ENCODE results near the gene APCDD1L.

APCDD1L gene

GRCh38 chr20:58515233-58516212 is at the start of gene APCDD1L:
APCDD1L (minus strand) TSS chr20:58515399; CDS start chr20:58514707, 692 bp downstream.
- DNase-seq = no peak

GRCh38 chr20:58559368-58559729 is 44.1 kb upstream of the APCDD1L start:
- DNase-seq = no peak

- DNase-seq = no peak
These were observed 43.5 kb upstream of the APCDD1L start for GRCh38 chr20:58558486-58559367.

GRCh38 chr20:58557733-58558342 is 42.6 kb upstream of the APCDD1L start:
- no peak for DNase-seq

- no peak for DNase-seq
These were observed 41.8 kb upstream of the APCDD1L start for GRCh38 chr20:58556961-58557360.

GRCh38 chr20:58555078-58555765 is 40.0 kb upstream of the APCDD1L start:
- no peak for DNase-seq

- DNase-seq = no peak
These were observed 39.3 kb upstream of the APCDD1L start for GRCh38 chr20:58554541-58554940.

GRCh38 chr20:58553841-58554240 is 38.6 kb upstream of the APCDD1L start:
- DNase-seq = no peak

GRCh38 chr20:58553166-58553696 is 38.0 kb upstream of the APCDD1L start:
- no peak for DNase-seq

- DNase-seq = no peak
These were observed 37.3 kb upstream of the APCDD1L start for GRCh38 chr20:58552366-58552934.

GRCh38 chr20:58551631-58552030 is 36.4 kb upstream of the APCDD1L start:
- DNase-seq = no peak

GRCh38 chr20:58550275-58551059 is 35.3 kb upstream of the APCDD1L start:
- DNase-seq = no peak

GRCh38 chr20:58549231-58550209 is 34.3 kb upstream of the APCDD1L start:
- no peak for DNase-seq

GRCh38 chr20:58547623-58548475 is 32.6 kb upstream of the APCDD1L start:
- DNase-seq = no peak

- DNase-seq = no peak
These were observed 31.8 kb upstream of the APCDD1L start for GRCh38 chr20:58546756-58547622.

- DNase-seq = no peak
These were observed 31.2 kb upstream of the APCDD1L start for GRCh38 chr20:58546416-58546711.

- DNase-seq = no peak
These were observed 30.6 kb upstream of the APCDD1L start for GRCh38 chr20:58545565-58546415.
